Right kidney (tissue), 9 donors: ENCODE results near the gene PGAP2.
"Not testable (repeated sequence)": the region's sequence is repeated elsewhere in the genome, so short reads cannot be mapped to it uniquely, and the experiment has no call there.

Experiments
- DNase-seq: peaks from one replicate; pipeline ENCODE4 v3.0.0-alpha.2; 2016
- long read RNA-seq, 8 donors: transcript quantifications; one replicate each; lab custom pipeline, GENCODE V29; 2026

The PGAP2 gene
- long read RNA-seq, donor 1, partial matches to known transcripts = 0 of 8 reads
- long read RNA-seq, donor 1, other reads (novel, unspliced or antisense) = 0 of 8 reads
- long read RNA-seq, donor 2, partial matches to known transcripts = 7 of 11 reads
- long read RNA-seq, donor 2, other reads (novel, unspliced or antisense) = 0 of 11 reads
- long read RNA-seq, donor 3, partial matches to known transcripts = 0 of 4 reads
- long read RNA-seq, donor 3, other reads (novel, unspliced or antisense) = 0 of 4 reads
- long read RNA-seq, donor 4, partial matches to known transcripts = 0 of 11 reads
- long read RNA-seq, donor 4, other reads (novel, unspliced or antisense) = 0 of 11 reads
- long read RNA-seq, donor 5, partial matches to known transcripts = 0 of 11 reads
- long read RNA-seq, donor 5, other reads (novel, unspliced or antisense) = 0 of 11 reads
- long read RNA-seq, donor 6, partial matches to known transcripts = 0 of 2 reads
- long read RNA-seq, donor 6, other reads (novel, unspliced or antisense) = 0 of 2 reads
- long read RNA-seq, donor 7, partial matches to known transcripts = 0 of 12 reads
- long read RNA-seq, donor 7, other reads (novel, unspliced or antisense) = 0 of 12 reads
- long read RNA-seq, donor 8, partial matches to known transcripts = 13 of 21 reads
- long read RNA-seq, donor 8, other reads (novel, unspliced or antisense) = 0 of 21 reads

GRCh38 chr11:3807909-3808860 is at the start of gene PGAP2:
TSS of gene PGAP2 (plus strand) at chr11:3808560. CDS start at chr11:3811260, 2,700 bp downstream.
- DNase-seq = peak; percentile 86

GRCh38 chr11:3764266-3764665 is 44.1 kb upstream of the PGAP2 start:
- no peak for DNase-seq

- not testable (repeated sequence) for DNase-seq
These were observed 41.5 kb upstream of the PGAP2 start for GRCh38 chr11:3766836-3767235.

- DNase-seq = no peak
These were observed 40.8 kb upstream of the PGAP2 start for GRCh38 chr11:3767536-3767935.

- no peak for DNase-seq
These were observed 35.2 kb upstream of the PGAP2 start for GRCh38 chr11:3773180-3773579.

GRCh38 chr11:3775736-3776406 is 32.5 kb upstream of the PGAP2 start:
- DNase-seq = no peak

GRCh38 chr11:3781423-3781822 is 26.9 kb upstream of the PGAP2 start:
- no peak for DNase-seq

GRCh38 chr11:3782963-3783362 is 25.4 kb upstream of the PGAP2 start:
- no peak for DNase-seq

GRCh38 chr11:3783611-3784010 is 24.7 kb upstream of the PGAP2 start:
- DNase-seq = no peak

- no peak for DNase-seq
These were observed 21.5 kb upstream of the PGAP2 start for GRCh38 chr11:3786781-3787428.

- not testable (repeated sequence) for DNase-seq
These were observed 14.0 kb upstream of the PGAP2 start for GRCh38 chr11:3794387-3794786.

- DNase-seq = no peak
These were observed 13.0 kb upstream of the PGAP2 start for GRCh38 chr11:3795131-3796001.

- DNase-seq = no peak
These were observed 12.4 kb upstream of the PGAP2 start for GRCh38 chr11:3796002-3796311.

GRCh38 chr11:3796346-3796745 is 12.0 kb upstream of the PGAP2 start:
- no peak for DNase-seq

GRCh38 chr11:3796801-3797328 is 11.5 kb upstream of the PGAP2 start:
- no peak for DNase-seq

- DNase-seq = peak; percentile 99
These were observed 10.8 kb upstream of the PGAP2 start, which contains the start of gene NUP98 for GRCh38 chr11:3797329-3798090. TSS of gene NUP98 (minus strand) at chr11:3797554. CDS start at chr11:3782117, 15,437 bp downstream.

GRCh38 chr11:3799143-3799542 is 9.2 kb upstream of the PGAP2 start:
- no peak for DNase-seq

- no peak for DNase-seq
These were observed 8.5 kb upstream of the PGAP2 start for GRCh38 chr11:3799873-3800272.

- no peak for DNase-seq
These were observed 6.2 kb upstream of the PGAP2 start for GRCh38 chr11:3802011-3802790.
